ENCODE data around the gene ANTKMT.
A peak's percentile ranks its signal among the peaks of the same experiment; 100 is the strongest.

DNA sequence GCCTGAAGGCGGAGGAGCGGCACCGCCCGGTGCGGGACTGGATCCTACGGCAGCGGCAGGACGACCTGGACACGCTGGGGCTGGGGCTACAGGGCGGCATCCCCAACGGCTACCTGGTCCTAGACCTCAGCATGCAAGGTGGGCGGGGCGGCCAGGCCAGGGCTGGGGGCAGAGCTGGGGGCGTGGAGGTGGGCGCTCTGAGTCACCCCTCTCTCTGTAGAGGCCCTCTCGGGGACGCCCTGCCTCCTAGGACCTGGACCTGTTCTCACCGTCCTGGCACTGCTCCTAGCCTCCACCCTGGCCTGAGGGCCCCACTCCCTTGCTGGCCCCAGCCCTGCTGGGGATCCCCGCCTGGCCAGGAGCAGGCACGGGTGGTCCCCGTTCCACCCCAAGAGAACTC is 47.5 kb downstream of the ANTKMT start:
- no peak for TF ChIP-seq EP300 (IDR thresholded peaks at IDR 0.05; ENCODE audit: borderline replicate concordance)
- no peak for TF ChIP-seq NFIC (IDR thresholded peaks at IDR 0.05)
- TF ChIP-seq, protein P1, sequence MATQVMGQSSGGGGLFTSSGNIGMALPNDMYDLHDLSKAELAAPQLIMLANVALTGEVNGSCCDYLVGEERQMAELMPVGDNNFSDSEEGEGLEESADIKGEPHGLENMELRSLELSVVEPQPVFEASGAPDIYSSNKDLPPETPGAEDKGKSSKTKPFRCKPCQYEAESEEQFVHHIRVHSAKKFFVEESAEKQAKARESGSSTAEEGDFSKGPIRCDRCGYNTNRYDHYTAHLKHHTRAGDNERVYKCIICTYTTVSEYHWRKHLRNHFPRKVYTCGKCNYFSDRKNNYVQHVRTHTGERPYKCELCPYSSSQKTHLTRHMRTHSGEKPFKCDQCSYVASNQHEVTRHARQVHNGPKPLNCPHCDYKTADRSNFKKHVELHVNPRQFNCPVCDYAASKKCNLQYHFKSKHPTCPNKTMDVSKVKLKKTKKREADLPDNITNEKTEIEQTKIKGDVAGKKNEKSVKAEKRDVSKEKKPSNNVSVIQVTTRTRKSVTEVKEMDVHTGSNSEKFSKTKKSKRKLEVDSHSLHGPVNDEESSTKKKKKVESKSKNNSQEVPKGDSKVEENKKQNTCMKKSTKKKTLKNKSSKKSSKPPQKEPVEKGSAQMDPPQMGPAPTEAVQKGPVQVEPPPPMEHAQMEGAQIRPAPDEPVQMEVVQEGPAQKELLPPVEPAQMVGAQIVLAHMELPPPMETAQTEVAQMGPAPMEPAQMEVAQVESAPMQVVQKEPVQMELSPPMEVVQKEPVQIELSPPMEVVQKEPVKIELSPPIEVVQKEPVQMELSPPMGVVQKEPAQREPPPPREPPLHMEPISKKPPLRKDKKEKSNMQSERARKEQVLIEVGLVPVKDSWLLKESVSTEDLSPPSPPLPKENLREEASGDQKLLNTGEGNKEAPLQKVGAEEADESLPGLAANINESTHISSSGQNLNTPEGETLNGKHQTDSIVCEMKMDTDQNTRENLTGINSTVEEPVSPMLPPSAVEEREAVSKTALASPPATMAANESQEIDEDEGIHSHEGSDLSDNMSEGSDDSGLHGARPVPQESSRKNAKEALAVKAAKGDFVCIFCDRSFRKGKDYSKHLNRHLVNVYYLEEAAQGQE (IDR thresholded peaks at IDR 0.05; ENCODE audit: low read depth) = no peak
- no peak for TF ChIP-seq RAD21 (IDR thresholded peaks at IDR 0.05; ENCODE audit: low read depth)
- TF ChIP-seq ZBTB7A (IDR thresholded peaks at IDR 0.05; ENCODE audit: low read depth) = 0 out of 2 replicates have a peak, but pooled peaks have one; percentile 57
- no peak for TF ChIP-seq YY1 (IDR thresholded peaks at IDR 0.05; ENCODE audit: low read depth)
- no peak for TF ChIP-seq TAF1 (IDR thresholded peaks at IDR 0.05; ENCODE audit: low read depth)
- no peak for TF ChIP-seq EGR1 (IDR thresholded peaks at IDR 0.05)
- TF ChIP-seq FOXM1 (IDR thresholded peaks at IDR 0.05; ENCODE audit: borderline replicate concordance, low read depth) = no peak
- no peak for TF ChIP-seq TEAD4 (IDR thresholded peaks at IDR 0.05)
- TF ChIP-seq, protein P2, sequence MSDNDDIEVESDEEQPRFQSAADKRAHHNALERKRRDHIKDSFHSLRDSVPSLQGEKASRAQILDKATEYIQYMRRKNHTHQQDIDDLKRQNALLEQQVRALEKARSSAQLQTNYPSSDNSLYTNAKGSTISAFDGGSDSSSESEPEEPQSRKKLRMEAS (IDR thresholded peaks at IDR 0.05) = no peak
- no peak for TF ChIP-seq CEBPB (IDR thresholded peaks at IDR 0.05)
